Activated naive CD4-positive, alpha-beta T cell (primary cell): Measurements from ENCODE around the gene ACAD10.
"Not testable (repeated sequence)": the region's sequence is repeated elsewhere in the genome, so short reads cannot be mapped to it uniquely, and the experiment has no call there.

ENCODE experiments used
- DNase-seq, 4 experiments: peaks; one replicate each; lab custom pipeline; 2025; lab: John Stamatoyannopoulos, UW

ACAD10 gene

GRCh38 chr12:111685811-111686573 is at the start of gene ACAD10, which contains the start of gene BRAP:
Gene ACAD10 (plus strand): TSS chr12:111686053. CDS start chr12:111692710, 6,657 bp downstream.
Gene BRAP (minus strand): TSS chr12:111685956. CDS start chr12:111685792, 164 bp downstream.
- peak; percentile 77 to 88 (median 84) for DNase-seq

DNA sequence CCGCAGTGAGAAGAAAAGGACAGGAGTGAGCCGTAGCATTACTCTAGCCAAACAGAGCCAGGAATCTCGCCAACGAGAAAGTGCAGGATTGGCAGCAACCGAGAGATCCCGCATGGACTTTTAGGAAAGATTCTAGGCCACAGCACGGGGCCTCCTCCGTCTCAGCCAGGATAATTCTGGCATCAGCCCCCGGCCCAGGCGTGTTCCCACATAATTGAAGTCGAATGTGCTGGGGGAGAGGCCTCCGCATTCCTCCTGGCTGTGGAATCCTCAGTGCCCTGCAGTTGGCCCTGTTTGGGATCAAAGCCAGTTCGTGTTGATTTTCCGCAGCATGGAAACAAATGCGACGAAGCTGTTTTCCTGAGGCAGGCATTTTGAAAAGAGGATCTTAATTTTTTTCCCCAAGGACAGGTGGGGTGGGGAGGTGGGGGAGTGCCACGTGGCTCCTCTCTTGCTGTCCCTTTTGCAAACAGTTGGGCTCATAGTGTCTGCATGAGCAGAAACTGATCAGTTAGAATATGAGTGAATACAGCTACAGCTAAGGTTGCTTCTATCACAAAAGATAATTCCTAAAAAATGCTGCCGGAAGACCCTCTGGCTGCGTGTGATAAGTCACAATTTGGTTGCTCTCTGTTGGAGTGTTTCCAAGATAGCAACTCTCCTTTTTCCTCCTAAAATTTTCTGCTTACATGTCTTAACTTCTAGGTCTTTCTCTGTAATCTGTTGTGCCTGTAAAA is 49.5 kb upstream of the ACAD10 start:
- DNase-seq, result no peak

DNA sequence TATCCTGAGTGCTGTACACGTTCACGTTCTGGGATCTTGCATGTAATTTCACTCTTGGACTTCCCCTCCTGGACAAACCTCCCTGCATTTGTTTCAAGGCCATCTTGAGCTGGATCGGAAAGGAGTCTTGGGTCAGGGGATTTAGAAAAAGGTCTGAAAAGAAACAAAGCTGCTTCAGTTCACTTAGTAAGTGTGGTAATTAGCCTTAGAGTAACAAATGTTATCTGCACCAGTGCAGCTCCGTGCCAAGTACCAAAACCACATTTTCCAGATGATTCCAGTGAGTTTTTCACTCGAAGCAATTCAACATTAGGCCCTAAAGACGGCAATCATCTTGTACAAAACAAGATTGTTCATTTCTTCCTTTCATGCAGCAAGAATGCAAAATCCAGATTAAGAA is 47.3 kb upstream of the ACAD10 start:
- DNase-seq, result no peak

DNA sequence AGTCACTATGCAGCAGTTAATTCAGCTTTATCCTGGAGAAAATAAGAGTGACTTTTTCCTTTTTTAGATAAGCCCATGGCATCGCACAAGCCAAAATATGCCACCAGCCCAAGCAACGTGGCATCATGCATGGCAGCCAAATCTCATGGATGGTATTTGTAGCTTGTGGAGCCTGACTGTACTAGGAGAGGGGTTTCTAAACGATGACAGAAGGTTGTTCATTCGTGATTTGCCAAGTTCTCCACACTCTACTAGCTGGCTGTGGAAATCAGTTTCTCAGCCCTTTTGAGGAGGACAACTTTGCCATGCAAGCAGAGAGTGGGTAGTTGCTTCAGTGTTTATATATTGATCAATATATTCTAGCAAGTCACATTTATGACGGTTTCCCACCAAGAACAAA is 45.3 kb upstream of the ACAD10 start:
- DNase-seq, result no peak

GRCh38 chr12:111642681-111643426 is 43.0 kb upstream of the ACAD10 start:
- no peak for DNase-seq

DNA sequence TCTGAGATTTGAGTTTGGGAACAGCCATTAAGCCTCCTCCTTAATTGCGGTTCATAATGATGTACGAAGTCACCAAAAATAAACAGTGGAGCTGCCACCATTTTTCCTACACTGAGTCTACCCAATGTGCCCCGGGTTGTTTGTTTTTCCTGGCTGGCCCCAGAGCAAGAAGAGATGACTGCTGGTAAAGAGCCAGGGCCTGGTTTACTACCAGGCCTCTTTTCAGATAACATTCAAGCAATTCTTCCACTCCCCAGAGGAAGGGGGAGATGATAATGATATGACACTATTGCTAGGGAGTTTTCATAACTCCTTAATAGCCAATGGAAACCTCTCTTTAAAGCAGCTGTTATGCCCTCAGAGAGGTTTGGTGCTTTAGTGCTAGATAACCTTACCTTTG is 42.4 kb upstream of the ACAD10 start:
- DNase-seq, result no peak

- DNase-seq, result no peak
Measured at GRCh38 chr12:111645433-111645832, 40.4 kb upstream of the ACAD10 start.

DNA sequence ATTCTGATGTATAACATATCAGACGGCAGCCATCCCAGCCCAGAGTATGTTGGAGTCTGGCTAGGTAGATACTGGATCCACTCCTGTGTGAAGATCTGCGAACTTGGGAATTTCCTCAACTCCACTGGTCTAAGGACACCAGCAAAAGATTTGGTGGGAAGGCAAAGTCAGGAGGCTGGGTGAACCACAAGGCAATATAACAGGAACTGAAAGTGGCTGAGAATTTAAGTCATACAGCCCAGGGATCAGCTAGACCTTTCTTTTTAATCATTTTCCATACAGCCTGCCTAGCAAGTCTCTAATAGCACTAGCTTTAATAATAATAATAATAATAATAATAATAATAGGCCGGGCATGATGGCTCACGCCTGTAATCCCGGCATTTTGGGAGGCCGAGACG is 34.9 kb upstream of the ACAD10 start:
- DNase-seq, result no peak

GRCh38 chr12:111652530-111652929 is 33.3 kb upstream of the ACAD10 start:
- DNase-seq, result not testable (repeated sequence)

DNA sequence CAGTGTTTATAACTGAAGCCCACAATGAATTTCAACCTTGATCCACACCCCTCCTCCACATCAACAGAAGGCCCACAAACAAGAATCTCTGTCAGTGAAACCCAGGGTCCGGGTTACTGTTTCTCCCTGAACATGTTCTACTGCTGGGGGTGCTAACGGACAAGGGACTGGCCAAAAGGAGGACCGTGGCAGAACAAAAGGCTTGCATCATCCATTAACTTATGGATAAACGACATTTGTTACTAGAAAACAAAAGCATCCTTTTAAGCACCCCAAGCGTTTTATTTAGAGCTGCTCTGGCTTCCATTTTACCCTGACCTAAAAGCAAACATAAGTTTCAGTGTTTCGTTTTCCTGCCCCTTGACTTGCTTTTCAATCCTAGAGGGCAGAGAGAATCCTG is 32.3 kb upstream of the ACAD10 start:
- DNase-seq, result no peak

DNA sequence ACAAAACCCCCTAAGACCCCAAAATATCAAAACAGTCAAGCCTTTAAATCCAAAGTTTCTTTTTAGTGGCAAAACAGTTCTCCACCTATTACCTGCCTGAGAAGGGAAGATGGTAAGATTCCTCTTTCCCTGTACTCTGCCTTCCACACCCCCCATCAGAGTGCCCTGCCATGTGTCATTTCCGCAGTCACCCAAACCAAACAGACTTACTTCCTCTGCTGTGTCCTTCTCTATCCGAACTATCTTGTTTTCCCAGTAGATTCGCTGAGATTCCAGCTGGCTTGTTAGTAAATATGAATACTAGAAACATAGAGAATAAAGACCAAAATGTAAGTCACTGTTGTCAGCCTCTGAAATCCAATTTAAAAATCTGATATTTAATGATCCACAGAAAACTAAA is 30.5 kb upstream of the ACAD10 start:
- no peak for DNase-seq

- DNase-seq, result no peak
Measured at GRCh38 chr12:111656016-111656415, 29.8 kb upstream of the ACAD10 start.

DNA sequence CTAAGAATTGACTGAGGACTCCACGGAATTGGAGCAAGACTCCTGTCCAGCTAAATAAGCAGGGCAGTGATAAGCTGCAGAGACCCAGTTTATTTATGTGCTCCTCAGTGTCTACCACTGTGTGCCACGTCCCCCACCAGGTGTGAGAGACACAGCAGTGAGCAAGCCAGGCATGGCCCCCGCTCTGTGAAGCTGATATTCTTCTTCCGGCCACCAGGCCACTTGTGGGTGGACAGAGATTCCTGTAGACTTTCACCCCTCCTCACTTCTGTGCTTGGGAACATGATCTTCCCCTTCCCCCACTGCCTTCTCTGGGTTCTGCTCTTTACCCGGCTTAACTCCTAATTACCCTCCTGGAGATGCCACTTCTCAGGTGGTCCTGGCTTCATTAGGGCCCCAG is 21.4 kb upstream of the ACAD10 start:
- DNase-seq, result no peak

DNA sequence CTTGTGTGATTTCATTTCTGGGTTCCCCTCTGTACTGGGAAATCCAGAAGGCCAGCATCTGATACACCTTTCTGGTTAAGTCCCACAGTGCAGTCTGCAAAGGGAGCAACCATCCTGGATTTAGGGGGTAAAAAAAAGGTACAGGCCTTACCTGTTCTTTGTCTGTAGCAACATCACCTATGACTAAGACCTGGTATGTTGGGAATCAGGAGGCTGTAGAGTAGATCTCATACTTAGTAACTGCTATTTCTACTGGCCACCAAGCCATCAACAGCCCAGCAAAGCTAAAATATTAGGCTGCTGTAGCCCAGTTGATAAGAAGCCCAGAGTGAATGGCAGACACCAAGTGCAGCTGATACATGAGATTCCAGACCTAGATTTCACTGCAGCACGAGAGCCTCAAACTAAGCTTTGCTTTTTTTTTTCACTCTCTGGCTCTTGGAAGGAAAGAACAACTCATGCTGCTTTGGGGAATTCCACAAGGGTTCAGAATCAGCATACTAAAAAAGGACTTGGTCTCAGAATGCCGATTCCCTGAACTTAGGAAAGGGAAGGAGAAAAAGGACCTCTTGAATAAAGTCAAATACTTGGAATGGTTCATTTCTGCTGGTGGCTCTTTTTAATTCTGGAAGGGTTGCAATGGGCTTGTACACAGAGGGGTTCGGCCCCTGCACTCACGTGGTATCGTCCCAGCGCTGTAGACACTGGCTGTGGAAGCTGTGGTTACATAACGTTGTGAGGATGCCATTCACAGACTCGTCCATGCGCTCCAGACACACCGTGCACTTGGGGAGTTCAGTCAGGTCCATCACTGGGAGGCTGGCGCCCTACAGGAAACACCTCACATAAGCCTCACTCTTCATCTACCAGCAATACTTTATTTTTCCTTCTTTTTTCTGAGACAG is 20.6 kb upstream of the ACAD10 start:
- no peak for DNase-seq

DNA sequence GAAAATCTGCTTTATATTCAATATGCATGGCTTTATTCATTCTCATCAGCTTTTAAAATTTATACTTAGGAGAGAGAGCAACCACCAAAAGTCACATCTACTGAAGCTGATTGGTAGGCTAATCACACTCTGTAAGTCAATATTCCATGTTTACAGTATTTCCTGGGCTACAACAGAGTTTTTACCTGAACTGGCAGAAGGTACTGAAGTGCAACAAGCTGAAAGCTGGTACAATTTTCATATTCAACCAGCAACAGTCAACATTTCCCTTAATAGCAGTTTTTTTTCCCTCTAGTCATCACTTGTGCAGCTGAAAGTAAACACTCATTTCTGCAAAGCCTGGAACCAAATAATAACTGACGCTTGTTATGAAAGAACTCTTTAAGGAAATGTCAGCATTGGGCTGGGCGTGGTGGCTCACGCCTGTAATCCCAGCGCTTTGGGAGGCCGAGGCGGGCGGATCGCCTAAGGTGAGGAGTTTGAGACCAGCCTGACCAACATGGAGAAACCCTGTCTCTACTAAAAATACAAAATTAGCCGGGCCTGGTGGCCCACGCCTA is 13.0 kb upstream of the ACAD10 start:
- DNase-seq, result no peak

GRCh38 chr12:111673503-111673902 is 12.3 kb upstream of the ACAD10 start:
- DNase-seq, result no peak

GRCh38 chr12:111677186-111677585 is 8.7 kb upstream of the ACAD10 start:
- DNase-seq, result no peak

- DNase-seq, result not testable (repeated sequence)
Measured at GRCh38 chr12:111684485-111685198, 1.2 kb upstream of the ACAD10 start.

DNA sequence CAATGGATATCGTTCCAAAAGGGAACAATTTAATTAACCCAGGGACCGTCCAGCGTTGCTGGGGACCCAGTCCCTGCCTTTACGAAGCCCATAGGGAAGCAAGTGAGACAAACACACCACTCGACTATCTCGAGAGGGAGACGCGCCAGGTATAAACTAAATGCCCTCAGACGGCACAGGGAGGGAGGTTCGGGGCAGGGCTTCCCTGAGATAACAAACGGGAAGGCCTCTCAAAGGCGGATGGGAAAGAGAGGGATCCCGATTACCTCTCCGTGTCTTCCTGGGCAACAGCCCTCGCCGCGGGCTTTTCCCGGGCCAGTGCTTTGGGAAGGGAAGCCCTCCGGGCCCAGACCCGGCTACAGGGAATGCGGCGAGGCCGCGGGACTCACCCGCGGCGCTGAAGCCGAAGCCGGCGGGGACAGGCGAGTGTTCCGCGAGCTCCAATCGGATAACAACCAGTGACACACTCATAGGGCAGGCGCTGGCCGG is 487 bp upstream of the ACAD10 start:
- no peak for DNase-seq

- DNase-seq, result no peak
Measured at GRCh38 chr12:111686574-111687105, 787 bp downstream of the ACAD10 start.
